ENCODE results near the gene RNGTT. TPM values are rescaled to one million over a fixed set of nuclear protein-coding genes. Genes with fewer than 3 reads are reported as not detected.

RNGTT gene
- 9.6 TPM for polyA plus RNA-seq
- long read RNA-seq, donor 1, result 0 reads
- long read RNA-seq, donor 2, result 0 reads
- long read RNA-seq, donor 3, full-length matches to known transcripts, result 3 of 3 reads
- long read RNA-seq, donor 3, partial matches to known transcripts, result 0 of 3 reads
- long read RNA-seq, donor 3, other reads (novel, unspliced or antisense), result 0 of 3 reads
- long read RNA-seq, donor 4, result 0 reads
- long read RNA-seq, donor 5, full-length matches to known transcripts, result 1 of 1 reads
- long read RNA-seq, donor 5, partial matches to known transcripts, result 0 of 1 reads
- long read RNA-seq, donor 5, other reads (novel, unspliced or antisense), result 0 of 1 reads
- long read RNA-seq, donor 6, full-length matches to known transcripts, result 1 of 1 reads
- long read RNA-seq, donor 6, partial matches to known transcripts, result 0 of 1 reads
- long read RNA-seq, donor 6, other reads (novel, unspliced or antisense), result 0 of 1 reads
- long read RNA-seq, donor 7, full-length matches to known transcripts, result 2 of 2 reads
- long read RNA-seq, donor 7, partial matches to known transcripts, result 0 of 2 reads
- long read RNA-seq, donor 7, other reads (novel, unspliced or antisense), result 0 of 2 reads
- long read RNA-seq, donor 8, full-length matches to known transcripts, result 2 of 2 reads
- long read RNA-seq, donor 8, partial matches to known transcripts, result 0 of 2 reads
- long read RNA-seq, donor 8, other reads (novel, unspliced or antisense), result 0 of 2 reads
- long read RNA-seq, donor 9, full-length matches to known transcripts, result 1 of 1 reads
- long read RNA-seq, donor 9, partial matches to known transcripts, result 0 of 1 reads
- long read RNA-seq, donor 9, other reads (novel, unspliced or antisense), result 0 of 1 reads
- long read RNA-seq, donor 10, full-length matches to known transcripts, result 4 of 4 reads
- long read RNA-seq, donor 10, partial matches to known transcripts, result 0 of 4 reads
- long read RNA-seq, donor 10, other reads (novel, unspliced or antisense), result 0 of 4 reads
- long read RNA-seq, donor 11, full-length matches to known transcripts, result 1 of 1 reads
- long read RNA-seq, donor 11, partial matches to known transcripts, result 0 of 1 reads
- long read RNA-seq, donor 11, other reads (novel, unspliced or antisense), result 0 of 1 reads

DNA sequence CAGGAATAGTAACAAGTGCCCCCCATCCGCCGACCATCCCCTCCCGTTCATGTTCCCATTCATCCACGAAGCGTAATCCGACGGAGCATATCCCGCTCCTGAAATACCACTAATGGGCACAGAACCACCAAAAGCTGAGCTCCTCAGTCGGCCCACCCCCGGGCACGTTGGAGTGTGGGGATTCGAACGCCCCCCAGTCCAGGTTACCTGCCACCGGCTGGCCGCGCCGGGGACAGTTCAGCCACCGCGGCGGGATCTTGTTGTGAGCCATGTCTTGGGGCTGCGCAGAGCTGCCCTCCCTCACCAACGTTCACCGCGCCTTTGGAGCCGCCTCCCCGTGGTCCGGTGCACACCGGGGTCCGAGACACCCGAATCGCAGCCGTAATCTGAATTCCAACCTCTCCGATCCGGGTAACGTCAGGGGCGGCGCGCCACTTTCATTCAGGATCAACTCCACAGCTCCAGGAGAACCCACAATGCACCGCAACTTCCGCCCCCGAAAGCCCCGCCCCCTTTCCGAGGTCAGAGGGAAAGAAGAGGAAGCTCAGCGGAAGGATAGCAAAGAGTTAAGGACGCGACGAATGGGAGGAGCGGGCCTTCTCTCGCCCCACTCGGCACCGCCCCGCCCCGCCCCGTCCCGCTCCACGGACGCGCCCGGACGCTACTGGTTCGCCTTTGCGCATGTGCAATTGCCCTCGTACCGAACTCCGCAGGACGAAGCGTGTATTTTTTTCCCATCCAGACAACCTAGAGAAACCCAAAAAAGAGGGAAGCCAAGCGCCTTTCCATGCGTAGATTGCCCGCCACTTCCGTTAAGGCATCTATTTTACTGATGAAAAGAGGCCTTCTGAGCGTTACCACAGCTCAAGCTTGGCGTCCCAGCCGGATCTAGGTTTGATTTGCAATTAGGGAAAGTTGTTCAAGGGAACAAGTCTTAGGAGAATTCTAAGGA, at the start of gene RNGTT:
Gene RNGTT (minus strand): TSS at position 480 of the 952 bp plus-strand sequence. CDS start 209 bp downstream, at position 271.
- peak within 1 kb of the TSS; percentile 82 for H3K27ac ChIP-seq (ENCODE audit: low read length)
- H3K4me3 ChIP-seq (ENCODE audit: low read length), result peak within 1 kb of the TSS; percentile 75
- no peaks in the 10 kb centered on the region for H3K27me3 ChIP-seq (ENCODE audit: control insufficient read depth, insufficient read depth, low read length)
- H3K36me3 ChIP-seq (ENCODE audit: control insufficient read depth, insufficient read depth, low read length), result no peaks in the 10 kb centered on the region
- no peaks in the 10 kb centered on the region for H3K4me1 ChIP-seq (ENCODE audit: control insufficient read depth, insufficient read depth, low read length)
- peak; percentile 97 to 99 for DNase-seq
- no CpG with 5 or more reads among the region's 74 CpGs for WGBS (ENCODE audit: insufficient coverage, low lambda C conversion rate)
- peaks cover 15% of the 10 kb centered on the region for H3K9me3 ChIP-seq (ENCODE audit: control insufficient read depth, low read depth, low read length)

- no peak overlapping the region for H3K4me3 ChIP-seq (ENCODE audit: low read length)
- WGBS (ENCODE audit: insufficient coverage, low lambda C conversion rate), result no CpG with 5 or more reads among the region's 2 CpGs
- no peaks in the 10 kb centered on the region for H3K27me3 ChIP-seq (ENCODE audit: control insufficient read depth, insufficient read depth, low read length)
- peaks cover 13% of the 10 kb centered on the region for H3K4me1 ChIP-seq (ENCODE audit: control insufficient read depth, insufficient read depth, low read length)
- H3K27ac ChIP-seq (ENCODE audit: low read length), result no peak overlapping the region
- H3K9me3 ChIP-seq (ENCODE audit: control insufficient read depth, low read depth, low read length), result no peaks in the 10 kb centered on the region
- no peaks in the 10 kb centered on the region for H3K36me3 ChIP-seq (ENCODE audit: control insufficient read depth, insufficient read depth, low read length)
- DNase-seq, result no peak
Measured at GRCh38 chr6:89011436-89011835, 48.0 kb upstream of the RNGTT start.

GRCh38 chr6:89010825-89011224, 47.4 kb upstream of the RNGTT start:
- no peaks in the 10 kb centered on the region for H3K9me3 ChIP-seq (ENCODE audit: control insufficient read depth, low read depth, low read length)
- DNase-seq, result no peak
- H3K27ac ChIP-seq (ENCODE audit: low read length), result no peak overlapping the region
- peaks cover 13% of the 10 kb centered on the region for H3K4me1 ChIP-seq (ENCODE audit: control insufficient read depth, insufficient read depth, low read length)
- H3K36me3 ChIP-seq (ENCODE audit: control insufficient read depth, insufficient read depth, low read length), result no peaks in the 10 kb centered on the region
- WGBS (ENCODE audit: insufficient coverage, low lambda C conversion rate), result no CpG with 5 or more reads among the region's 2 CpGs
- H3K27me3 ChIP-seq (ENCODE audit: control insufficient read depth, insufficient read depth, low read length), result no peaks in the 10 kb centered on the region
- no peak overlapping the region for H3K4me3 ChIP-seq (ENCODE audit: low read length)

DNA sequence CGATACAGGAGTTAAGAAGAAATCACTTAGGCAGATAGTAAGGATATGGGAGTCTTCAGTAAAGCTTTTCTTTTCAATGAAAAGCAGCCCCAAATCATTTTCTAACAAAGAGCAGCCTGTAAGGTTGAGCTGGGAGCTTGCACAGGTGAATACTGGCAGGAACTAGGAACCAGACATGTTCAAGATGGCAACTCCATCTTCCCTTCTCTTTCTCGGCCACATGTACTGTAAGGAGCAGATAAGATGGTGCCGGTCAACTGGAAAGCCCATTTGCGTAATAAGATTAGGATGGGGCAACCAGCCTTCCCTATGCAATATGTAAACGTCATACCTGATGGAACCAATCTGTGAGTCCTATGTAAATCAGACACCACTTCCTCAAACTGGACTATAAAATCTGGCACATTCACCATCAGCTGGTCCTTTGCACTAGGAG, 46.2 kb upstream of the RNGTT start:
- no CpG with 5 or more reads among the region's 5 CpGs for WGBS (ENCODE audit: insufficient coverage, low lambda C conversion rate)

GRCh38 chr6:89008815-89009374, 45.5 kb upstream of the RNGTT start:
- DNase-seq, result no peak
- 92% methylated on average over 2 of the region's 5 CpGs for WGBS (ENCODE audit: insufficient coverage, low lambda C conversion rate)
- H3K9me3 ChIP-seq (ENCODE audit: control insufficient read depth, low read depth, low read length), result no peaks in the 10 kb centered on the region
- no peaks in the 10 kb centered on the region for H3K36me3 ChIP-seq (ENCODE audit: control insufficient read depth, insufficient read depth, low read length)
- H3K4me1 ChIP-seq (ENCODE audit: control insufficient read depth, insufficient read depth, low read length), result peaks cover 13% of the 10 kb centered on the region
- no peaks in the 10 kb centered on the region for H3K27me3 ChIP-seq (ENCODE audit: control insufficient read depth, insufficient read depth, low read length)
- no peak overlapping the region for H3K27ac ChIP-seq (ENCODE audit: low read length)
- no peak overlapping the region for H3K4me3 ChIP-seq (ENCODE audit: low read length)

More for the DNA sequence above, 46.2 kb upstream of the RNGTT start:
- Histone ChIP-seq H3K27me3 (ENCODE audit: control insufficient read depth, insufficient read depth, low read length) (no peaks in the 10 kb centered on the region), H3K27ac (ENCODE audit: low read length) (no peak overlapping the region), H3K9me3 (ENCODE audit: control insufficient read depth, low read depth, low read length) (no peaks in the 10 kb centered on the region), H3K36me3 (ENCODE audit: control insufficient read depth, insufficient read depth, low read length) (no peaks in the 10 kb centered on the region), H3K4me3 (ENCODE audit: low read length) (no peak overlapping the region), H3K4me1 (ENCODE audit: control insufficient read depth, insufficient read depth, low read length) (peaks cover 13% of the 10 kb centered on the region)
- no peak for DNase-seq

GRCh38 chr6:89008001-89008814, 44.8 kb upstream of the RNGTT start:
- H3K4me1 ChIP-seq (ENCODE audit: control insufficient read depth, insufficient read depth, low read length), result peaks cover 11% of the 10 kb centered on the region
- no peak overlapping the region for H3K27ac ChIP-seq (ENCODE audit: low read length)
- H3K4me3 ChIP-seq (ENCODE audit: low read length), result no peak overlapping the region
- no peaks in the 10 kb centered on the region for H3K36me3 ChIP-seq (ENCODE audit: control insufficient read depth, insufficient read depth, low read length)
- DNase-seq, result no peak
- H3K27me3 ChIP-seq (ENCODE audit: control insufficient read depth, insufficient read depth, low read length), result no peaks in the 10 kb centered on the region
- no peaks in the 10 kb centered on the region for H3K9me3 ChIP-seq (ENCODE audit: control insufficient read depth, low read depth, low read length)
- 67% methylated on average over 1 of the region's 8 CpGs for WGBS (ENCODE audit: insufficient coverage, low lambda C conversion rate)

GRCh38 chr6:89007209-89008000, 44.0 kb upstream of the RNGTT start:
- no peak overlapping the region for H3K27ac ChIP-seq (ENCODE audit: low read length)
- H3K27me3 ChIP-seq (ENCODE audit: control insufficient read depth, insufficient read depth, low read length), result no peaks in the 10 kb centered on the region
- peaks cover 8% of the 10 kb centered on the region for H3K4me1 ChIP-seq (ENCODE audit: control insufficient read depth, insufficient read depth, low read length)
- no peaks in the 10 kb centered on the region for H3K36me3 ChIP-seq (ENCODE audit: control insufficient read depth, insufficient read depth, low read length)
- no peak overlapping the region for H3K4me3 ChIP-seq (ENCODE audit: low read length)
- 27% methylated on average over 2 of the region's 15 CpGs for WGBS (ENCODE audit: insufficient coverage, low lambda C conversion rate)
- no peaks in the 10 kb centered on the region for H3K9me3 ChIP-seq (ENCODE audit: control insufficient read depth, low read depth, low read length)
- peak in 1 of 2 donors; percentile 24 for DNase-seq

- no peaks in the 10 kb centered on the region for H3K4me1 ChIP-seq (ENCODE audit: control insufficient read depth, insufficient read depth, low read length)
- no peak overlapping the region for H3K4me3 ChIP-seq (ENCODE audit: low read length)
- H3K27ac ChIP-seq (ENCODE audit: low read length), result no peak overlapping the region
- H3K27me3 ChIP-seq (ENCODE audit: control insufficient read depth, insufficient read depth, low read length), result no peaks in the 10 kb centered on the region
- no peaks in the 10 kb centered on the region for H3K36me3 ChIP-seq (ENCODE audit: control insufficient read depth, insufficient read depth, low read length)
- WGBS (ENCODE audit: insufficient coverage, low lambda C conversion rate), result 64% methylated on average over 3 of the region's 4 CpGs
- peak; percentile 29 to 30 for DNase-seq
- H3K9me3 ChIP-seq (ENCODE audit: control insufficient read depth, low read depth, low read length), result no peaks in the 10 kb centered on the region
Measured at GRCh38 chr6:89002523-89002922, 39.1 kb upstream of the RNGTT start.
